GM18909 (cell line): Measurements from ENCODE around the gene SIK3.

Source experiments
- ATAC-seq: cut with Tn5 transposase; IDR thresholded peaks from one replicate; pipeline ENCODE4 v1.9.1; 2021; ENCODE audit warnings: mild to moderate bottlenecking; ENCODE audit not compliant: unreplicated experiment, poor library complexity

Gene SIK3

DNA sequence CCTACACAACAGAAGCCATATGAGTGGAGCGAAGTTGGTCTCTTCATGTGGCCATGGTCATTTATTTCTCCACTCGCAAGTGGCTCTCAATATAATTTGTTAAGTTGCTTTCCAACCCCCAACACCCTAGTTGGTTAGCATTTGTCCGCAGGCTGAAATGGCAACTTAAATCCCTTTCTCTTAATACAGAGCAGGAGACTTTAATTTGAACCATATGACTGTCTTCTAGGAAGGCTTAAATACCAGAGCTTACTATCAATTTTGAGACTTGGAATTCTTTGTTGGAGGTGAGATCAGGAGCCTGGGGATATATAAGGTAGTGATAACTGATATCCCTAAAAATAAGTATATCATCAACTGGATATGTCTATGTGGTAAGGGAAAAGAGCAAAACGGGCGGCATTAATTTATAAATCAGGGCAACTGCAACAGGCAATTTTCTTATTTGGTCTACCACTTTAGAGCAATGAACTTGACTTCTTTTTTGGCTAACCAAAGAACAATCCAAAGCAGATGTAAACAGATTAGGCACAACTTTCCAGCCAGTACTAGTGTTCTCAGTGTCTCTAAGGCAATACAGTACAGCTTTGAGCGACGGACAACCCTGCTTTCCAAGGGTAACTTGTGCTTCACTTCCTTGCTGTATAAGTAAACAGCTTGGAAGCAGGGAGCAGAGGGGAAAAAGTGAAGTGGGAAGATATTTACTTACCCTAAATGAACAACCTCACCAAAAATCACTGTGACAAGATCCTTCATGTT is 186.1 kb downstream of the SIK3 start:
- ATAC-seq = no peak

DNA sequence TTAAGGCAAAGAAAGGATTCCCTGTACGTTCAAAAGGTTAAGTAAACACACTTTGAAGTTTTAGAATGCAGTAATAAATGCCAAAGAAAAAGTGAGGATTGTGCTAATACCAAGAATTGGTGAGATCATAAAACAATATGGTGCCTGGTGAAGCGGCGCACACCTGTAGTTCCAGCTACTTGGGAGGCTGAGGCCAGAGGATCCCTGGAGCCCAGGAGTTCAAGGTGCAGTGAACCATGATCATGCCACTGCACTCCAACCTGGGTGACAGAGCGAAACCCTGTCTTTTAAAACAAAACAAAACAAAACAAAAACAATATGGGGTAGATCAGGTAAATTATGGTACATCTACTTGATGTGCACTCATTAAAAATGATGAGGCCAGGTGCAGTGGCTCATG is 187.4 kb downstream of the SIK3 start:
- no peak for ATAC-seq

DNA sequence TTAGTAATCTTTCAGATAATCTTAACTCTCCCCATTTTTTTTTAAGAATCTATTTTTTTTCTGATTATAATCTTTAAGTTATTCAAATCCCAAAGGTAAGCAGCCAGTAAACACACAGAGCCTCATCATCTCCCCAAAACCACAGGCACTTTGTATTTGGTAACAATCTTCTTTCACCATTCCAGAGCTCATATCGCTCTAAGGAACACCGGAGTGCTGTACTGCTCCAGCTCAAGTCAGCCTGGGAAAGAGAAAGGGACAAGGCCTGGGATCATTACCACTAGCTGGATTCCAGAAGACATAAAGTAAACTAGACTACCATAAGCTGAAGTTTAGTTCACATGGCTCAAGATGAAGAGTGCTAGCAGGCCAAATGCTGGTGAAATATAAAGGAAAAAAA is 187.8 kb downstream of the SIK3 start:
- ATAC-seq = no peak

DNA sequence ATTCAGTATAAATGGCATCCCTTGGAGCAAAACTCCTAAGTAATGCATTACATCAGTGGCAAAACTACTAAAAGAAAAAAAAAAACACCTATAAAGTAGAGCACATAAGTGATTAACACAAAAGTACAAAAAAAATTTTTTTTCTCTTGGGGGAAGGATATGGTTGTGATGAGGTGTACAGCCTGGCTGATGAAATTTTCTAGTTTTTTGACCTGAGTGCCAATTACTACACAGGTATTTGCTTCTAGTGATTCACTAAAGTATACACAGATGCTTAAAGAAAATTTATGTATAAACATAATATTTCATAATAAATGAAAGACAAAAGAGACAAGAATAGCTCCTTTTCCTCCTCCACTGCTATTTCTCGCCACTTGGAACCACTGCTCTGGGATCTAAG is 189.0 kb downstream of the SIK3 start:
- ATAC-seq = no peak

DNA sequence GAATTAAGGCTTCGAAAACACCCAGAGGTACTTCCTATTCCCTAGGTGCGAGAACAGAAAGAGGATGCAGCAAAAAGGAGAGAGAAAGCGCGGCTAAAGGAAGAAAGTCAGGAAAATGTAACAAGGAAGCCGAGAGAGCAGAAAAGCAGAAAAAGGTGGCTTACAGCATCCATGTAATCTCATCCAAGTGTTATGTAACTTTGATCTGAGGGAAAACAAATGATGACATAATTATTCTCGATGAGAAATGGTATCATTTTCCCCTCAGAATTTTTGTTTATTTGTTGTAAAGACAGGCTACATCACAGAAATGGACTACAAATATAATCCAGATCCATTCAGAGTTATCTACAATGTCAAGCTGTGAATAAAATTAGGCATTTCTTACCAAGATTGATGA is 191.7 kb downstream of the SIK3 start:
- no peak for ATAC-seq

DNA sequence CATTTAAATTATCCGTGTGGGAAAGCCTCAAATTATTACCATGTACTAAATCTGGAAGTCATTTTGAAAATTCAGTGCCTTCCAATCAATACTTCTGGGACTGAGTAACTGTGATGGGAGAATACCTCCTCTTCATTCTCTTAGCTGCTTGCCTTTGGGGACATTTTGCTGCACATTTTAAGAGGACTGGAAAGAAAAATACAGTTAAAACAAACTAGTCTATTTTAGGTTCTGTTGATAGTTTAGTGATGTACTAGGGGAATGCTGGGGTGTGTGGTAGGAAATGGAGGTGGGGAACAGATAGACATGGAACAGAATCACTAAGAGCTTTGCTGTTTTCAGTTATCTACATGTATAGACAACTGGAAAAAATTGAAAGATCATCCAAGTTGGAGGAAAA is 195.1 kb downstream of the SIK3 start:
- no peak for ATAC-seq

DNA sequence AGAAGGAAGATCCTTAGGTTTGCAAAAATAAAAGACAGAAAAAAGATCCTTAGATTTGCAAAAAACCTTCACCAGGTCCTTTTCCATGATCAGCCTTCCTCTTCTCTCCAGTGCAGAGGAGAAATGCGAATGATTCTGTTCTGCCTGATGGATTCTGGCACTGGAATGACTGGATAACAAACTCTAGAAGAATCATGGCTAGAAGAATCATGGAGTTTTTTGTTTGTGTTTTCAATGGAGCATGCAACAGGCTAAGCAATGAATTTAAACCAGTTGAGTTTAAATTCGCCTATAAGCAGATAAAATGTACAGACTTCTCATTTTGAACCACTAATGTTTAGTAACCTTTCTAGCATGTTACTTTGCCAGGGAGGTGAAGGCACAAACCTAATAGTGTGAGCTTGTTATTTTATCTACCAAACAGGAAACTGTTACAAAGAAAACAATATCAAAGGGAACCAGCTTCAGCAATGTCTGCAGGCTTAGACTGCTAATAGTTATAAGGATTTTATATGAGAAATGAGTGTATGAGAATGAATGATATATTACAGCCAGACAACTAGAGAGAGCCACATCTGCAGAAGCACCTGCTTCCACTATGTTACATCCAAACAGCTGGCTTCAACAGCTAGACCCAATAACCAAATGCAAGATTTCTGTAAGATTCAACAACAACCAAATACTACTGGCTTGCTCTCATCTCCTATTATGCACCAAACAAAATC is 196.1 kb downstream of the SIK3 start:
- no peak for ATAC-seq

DNA sequence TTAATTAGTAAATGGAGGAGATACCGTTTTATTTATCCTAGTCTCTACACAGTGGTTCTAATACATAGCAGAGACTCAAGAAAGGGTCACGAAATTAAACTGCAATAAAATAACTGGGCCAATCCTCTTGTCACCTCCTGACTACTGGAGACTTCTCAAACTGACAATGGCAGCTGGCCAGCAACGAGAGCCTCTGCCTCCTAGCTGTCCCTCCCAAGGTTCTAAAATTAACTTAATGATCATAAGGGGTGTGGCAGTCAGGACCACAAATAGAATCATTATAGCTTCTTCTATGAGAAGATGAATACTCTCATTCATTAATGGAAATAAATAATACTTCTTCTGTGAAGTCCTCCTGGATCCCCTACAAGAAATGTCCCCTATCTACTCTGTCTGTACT is 197.0 kb downstream of the SIK3 start:
- no peak for ATAC-seq

DNA sequence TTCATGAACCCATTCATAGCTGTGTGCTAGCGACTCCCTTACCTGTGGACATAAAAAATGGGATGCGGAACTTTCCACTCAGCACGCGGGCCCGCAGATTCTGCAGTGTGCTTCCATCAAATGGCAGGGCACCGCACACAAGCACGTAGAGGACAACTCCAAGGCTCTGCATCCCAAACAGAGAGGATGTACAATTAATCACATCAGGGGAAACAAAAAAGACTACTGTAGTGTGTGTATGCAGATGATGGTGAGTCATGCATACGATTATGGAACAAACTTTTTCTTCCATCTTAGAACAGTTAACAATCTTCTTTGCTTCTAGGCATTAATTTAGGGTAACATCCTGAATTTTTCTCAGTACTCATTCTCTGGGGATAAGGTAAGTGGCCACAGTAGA is 202.0 kb downstream of the SIK3 start:
- ATAC-seq = no peak

DNA sequence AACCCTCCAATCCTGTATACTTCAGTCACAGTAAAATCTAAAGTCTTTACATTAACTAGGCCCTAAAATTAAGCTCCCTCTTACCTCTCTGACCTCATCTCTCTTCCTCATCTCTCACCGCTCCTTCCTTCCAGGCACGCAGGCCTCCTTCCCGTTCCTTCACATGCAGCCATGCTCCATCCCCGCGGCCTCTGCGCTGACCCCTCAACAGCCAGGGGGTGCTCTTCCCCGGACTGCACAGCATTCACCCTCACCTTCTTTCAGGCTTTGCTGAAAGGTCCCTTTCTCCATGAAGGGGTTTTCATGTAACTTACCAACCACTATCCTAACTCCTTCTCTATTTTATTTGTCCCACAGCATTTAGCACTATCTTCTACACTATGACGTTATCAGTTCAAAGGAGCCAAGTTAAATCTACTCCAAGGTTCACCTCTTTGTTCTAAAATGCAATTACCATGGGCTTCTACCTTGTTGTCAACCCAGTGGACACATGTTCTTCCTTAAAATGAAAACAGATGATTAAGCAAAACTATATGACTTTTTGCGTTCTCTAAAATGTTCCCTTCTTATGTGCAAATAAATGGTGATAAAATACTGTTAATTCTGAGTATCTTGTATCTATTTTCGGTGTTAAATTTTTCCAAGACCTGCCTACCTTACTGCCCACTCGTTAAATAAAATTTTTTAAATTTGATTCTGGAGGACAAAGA is 203.0 kb downstream of the SIK3 start:
- ATAC-seq = no peak

DNA sequence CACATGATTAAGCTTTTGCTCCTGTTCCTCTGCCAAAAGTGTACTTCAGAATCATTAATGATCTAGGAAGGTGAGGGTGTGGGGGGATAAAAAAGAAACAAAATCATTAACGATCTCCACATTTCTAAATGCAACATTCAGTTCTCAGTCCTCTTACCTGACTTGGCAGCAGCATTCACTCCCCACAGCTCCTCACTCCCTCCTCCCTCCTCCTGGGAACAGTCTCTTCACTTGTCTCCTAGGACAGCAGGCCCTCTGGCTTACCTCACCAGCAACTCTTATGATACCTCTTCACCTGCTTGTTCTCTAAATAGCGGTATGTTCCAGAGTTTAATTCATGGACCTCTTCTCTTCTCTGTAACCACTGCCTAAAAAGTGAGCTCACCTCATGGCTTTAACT is 204.3 kb downstream of the SIK3 start:
- no peak for ATAC-seq

DNA sequence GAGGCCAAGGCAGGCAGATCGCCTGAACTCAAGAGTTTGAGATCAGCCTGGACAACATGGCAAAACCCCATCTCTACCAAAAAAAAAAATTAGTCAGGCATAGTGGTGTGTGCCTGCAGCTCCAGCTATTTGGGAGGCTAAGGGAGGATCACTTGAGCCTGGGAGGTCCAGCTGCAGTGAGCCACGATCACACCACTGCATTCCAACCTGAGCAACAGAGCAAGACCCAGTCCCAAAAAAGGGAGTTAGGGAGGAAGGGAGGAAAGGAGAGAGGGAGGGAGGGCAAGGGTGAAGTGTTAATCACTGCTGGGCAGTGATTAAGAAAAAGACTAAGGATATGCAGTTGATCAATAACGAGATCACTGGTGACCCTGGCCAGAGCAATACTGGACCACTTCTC is 204.8 kb downstream of the SIK3 start:
- ATAC-seq = no peak

DNA sequence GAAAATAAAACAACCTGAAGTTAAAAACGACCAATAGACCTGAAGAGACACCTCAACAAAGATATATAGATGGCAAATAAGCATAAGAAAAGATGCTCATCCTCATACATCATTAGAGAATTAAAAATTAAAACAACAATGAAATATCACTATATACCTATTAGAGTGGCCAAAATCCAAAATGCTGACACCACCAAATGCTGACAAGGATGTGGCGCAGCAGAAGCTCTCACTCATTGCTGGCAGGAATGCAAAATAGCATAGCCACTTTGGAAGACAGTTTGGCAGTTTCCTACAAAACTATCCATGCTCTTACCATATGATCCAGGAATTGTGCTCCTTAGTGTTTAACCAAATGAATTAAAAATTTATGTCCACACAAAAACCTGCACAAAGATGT is 205.9 kb downstream of the SIK3 start:
- no peak for ATAC-seq

DNA sequence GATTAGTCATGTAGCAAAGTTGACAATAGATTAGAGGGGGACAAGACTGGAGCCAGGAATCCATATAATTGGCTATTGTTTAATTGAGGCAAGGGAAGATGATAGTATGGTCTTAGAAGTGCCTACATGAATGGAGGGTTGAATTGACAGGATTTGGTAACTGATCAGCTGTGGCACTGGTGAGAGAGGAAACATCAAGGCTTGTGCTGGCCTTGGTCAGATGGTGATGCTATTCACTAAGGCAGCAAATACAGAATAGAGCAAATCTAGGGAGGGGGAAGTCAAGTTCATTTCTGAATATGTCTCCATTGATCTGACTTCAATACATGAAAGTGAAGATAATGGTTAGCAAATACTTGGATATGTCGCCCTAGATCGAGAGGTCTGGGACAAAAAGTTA is 206.5 kb downstream of the SIK3 start:
- no peak for ATAC-seq

DNA sequence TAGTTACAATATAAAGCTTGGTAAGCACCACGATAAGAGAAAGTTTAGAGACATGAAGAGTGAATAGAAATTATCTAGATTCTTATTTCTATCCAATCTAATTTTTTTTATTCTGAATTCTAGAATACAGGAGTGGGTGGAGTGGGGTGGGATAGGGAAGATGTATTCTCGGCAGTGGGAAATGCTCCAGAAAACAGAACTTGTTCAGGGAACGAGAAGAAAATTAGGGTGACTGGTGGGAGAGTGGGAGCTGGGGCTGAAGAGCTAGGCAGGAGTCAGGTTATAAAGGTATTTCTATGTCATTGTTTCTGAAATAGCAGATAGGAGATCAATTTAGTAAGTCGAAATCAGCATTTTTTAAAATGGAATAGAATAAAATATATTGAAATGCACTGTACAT is 207.6 kb downstream of the SIK3 start:
- ATAC-seq = no peak

DNA sequence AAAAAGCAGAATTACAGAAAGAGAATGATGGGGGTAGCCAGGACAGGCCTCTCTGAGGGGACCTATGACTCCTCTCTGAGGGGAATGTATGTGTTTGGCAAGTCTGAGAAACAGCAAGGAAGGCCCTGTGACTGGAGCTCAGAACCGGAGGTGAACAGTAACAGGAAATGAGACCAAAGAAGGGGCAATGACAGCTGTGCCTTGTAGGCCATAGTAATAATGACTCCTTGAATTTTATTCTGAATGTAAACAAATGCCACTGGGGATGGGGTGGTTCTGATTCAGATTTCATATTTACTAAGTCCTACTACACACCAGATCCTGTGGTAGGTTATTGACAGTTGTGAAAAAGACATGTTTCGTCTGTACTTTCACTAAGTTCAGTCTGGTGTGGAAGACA is 208.0 kb downstream of the SIK3 start:
- peak; percentile 80 for ATAC-seq

DNA sequence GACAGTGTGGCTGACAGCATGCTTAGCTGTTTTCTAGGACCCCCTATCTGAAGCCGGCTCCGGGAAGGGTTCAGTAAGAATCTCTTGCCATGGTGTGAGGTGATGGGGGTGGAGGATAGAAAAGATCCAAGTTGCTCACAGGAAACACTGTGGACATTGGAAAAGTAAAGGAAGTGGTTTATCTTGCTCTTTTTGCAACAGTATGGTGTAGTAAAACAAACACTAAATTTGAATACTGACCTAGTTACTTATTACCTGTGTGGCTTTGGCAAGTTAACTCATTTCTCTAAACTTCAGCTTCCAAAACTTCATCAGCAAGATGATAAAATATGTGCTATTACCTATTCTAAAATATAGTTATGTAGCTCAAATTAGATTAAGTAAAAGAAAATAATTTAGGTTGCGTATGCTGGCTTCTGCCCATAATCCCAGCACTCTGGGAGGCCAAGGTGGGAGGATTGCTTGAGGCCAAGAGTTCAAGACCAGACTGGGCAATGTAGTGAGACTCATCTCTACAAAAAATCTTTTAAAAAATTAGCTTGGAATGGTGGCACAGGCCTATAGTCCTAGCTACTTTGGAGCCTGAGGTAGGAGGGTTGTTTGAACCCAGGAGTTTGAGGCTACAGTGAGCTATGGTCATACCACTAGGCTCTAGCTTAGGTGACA is 209.2 kb downstream of the SIK3 start:
- ATAC-seq = no peak

DNA sequence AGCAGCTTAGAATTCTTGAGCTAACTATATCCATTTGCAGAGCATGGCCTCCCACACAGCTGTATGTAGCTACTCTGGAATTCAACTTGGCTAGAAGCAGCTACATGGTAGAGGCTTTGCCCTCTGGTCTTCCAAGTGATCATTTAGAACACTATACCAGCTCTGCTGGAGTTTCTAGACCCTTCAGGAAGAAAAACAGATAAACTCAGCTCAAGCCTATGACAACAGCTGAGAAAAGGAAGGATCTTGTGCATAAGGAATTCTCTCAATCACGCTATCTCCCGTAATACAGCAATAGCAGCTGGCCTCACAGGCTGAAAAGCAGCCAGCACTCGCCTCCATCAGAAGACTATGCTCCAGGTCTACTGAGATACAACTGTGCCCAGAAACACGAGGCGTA is 210.2 kb downstream of the SIK3 start:
- ATAC-seq = no peak

DNA sequence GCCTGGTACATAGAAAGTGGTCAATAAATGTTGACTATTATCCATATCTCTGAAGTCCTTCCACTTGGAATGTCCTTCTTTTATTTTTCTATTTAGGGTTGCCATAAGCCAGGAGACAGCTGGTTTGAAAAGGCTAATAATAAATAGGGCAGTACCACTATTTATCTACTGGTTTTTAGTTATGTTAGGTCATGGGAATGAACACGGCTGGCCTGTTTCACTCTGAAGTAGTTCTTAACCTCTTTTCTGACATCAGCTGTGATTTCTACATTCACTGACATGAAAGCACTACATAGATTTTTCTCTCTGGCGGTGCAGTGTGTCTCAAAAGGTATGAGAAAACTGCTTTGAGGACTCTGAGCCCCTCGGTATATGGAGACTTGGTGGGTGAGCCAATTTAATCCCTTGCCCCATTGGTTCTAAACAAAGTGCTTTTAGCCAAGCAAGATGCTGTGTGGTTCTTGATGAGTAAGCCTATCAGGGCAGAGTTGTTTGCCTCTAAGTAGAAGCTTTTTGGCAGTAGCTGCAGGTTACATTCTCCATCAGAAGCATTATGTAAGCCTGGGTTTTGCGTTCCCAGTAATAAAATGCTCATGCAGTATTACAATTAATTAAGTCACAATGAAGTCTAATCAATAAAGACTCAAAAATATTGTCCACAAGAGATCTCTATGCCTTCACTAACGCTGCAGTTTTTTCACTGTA is 212.1 kb downstream of the SIK3 start:
- no peak for ATAC-seq

DNA sequence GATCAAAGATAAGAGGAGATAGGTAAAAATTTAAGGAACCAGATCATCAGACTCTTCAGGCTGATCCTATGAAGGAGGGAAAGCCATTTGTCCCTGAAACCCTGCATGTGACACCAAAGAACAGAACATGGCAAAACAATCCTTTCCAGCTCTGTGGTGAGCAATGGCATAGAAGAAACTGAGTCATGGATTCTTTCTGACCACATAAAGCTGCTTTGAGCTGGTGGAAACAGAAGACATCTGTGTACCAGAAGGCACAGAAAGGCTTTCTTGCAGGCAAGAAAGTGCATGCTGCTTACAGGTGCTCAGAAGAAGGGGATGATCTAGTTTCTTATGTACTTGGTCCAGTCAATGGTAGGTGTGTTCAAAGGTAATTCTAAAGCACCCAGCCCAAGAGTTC is 215.8 kb downstream of the SIK3 start:
- ATAC-seq = no peak
